Thyroid gland (tissue), 4 donors: Measurements from ENCODE around the gene PDE8A.

Source experiments
- CTCF ChIP-seq, 6 experiments: fragments of 200-600 bp in 3 of 6; fragments of 450-650 bp in 3 of 6; sonication (generic) in 3 of 6; IDR thresholded peaks; one replicate each; pipeline ENCODE4 v1.5.1; 2016 to 2019; ENCODE audit warnings: antibody characterized with exemption in 6 of 6, mild to moderate bottlenecking in 2 of 6, inconsistent platforms in 1 of 6, moderate library complexity in 1 of 6
- POLR2A ChIP-seq, 2 donors: fragments of 450-650 bp; IDR thresholded peaks; one replicate each; pipeline ENCODE4 v1.6.1; 2017; ENCODE audit warnings: antibody characterized with exemption in 2 of 2, mild to moderate bottlenecking in 2 of 2, moderate library complexity in 1 of 2

- no peak for TF ChIP-seq CTCF (IDR thresholded peaks at IDR 0.05)
- no peak for TF ChIP-seq POLR2A (IDR thresholded peaks at IDR 0.05)
Observed at GRCh38 chr15:84942456-84942855, 39.2 kb upstream of the PDE8A start.
